Esophagus squamous epithelium (tissue), 5 donors: ENCODE data around the gene AMPD1. TPM values are rescaled to one million over a fixed set of nuclear protein-coding genes. Genes with fewer than 3 reads are reported as not detected.

ENCODE experiments used
- DNase-seq: peaks from one replicate; lab custom pipeline; 2025; lab: John Stamatoyannopoulos, UW
- H3K27ac ChIP-seq, 4 donors: fragments of 200-600 bp; sonication (generic); one replicate each; pipeline ENCODE4 v1.5.1; 2016 to 2019; ENCODE audit warnings: mild to moderate bottlenecking in 1 of 4
- H3K27me3 ChIP-seq, 4 donors: fragments of 200-600 bp; sonication (generic); 1 replicate in 3 of 4; 2 replicates in 1 of 4; pipeline versions ENCODE4 v1.5.1 to v1.6.0; 2017 to 2021; ENCODE audit warnings: antibody characterized with exemption in 1 of 4
- H3K36me3 ChIP-seq, 3 donors: fragments of 200-600 bp; sonication (generic); one replicate each; pipeline ENCODE4 v1.5.1; 2016 to 2019
- H3K4me1 ChIP-seq, 3 donors: fragments of 200-600 bp; sonication (generic); one replicate each; pipeline ENCODE4 v1.5.1; 2017 to 2019
- H3K4me3 ChIP-seq, 4 donors: fragments of 200-600 bp; sonication (generic); 1 replicate in 3 of 4; 2 replicates in 1 of 4; pipeline ENCODE4 v1.5.1; 2016 to 2019; ENCODE audit warnings: mild to moderate bottlenecking in 2 of 4, moderate library complexity in 1 of 4
- H3K9me3 ChIP-seq, 3 donors: fragments of 200-600 bp; sonication (generic); one replicate each; pipeline ENCODE4 v1.5.1; 2016 to 2019
- POLR2A ChIP-seq, 4 donors: fragments of 450-650 bp; IDR thresholded peaks; one replicate each; pipeline ENCODE4 v1.6.1; 2017; ENCODE audit warnings: antibody characterized with exemption in 4 of 4, mild to moderate bottlenecking in 4 of 4, moderate library complexity in 3 of 4
- WGBS, 2 donors: methylation state at CpG; one replicate each; pipeline ENCODE4 v1.1.5; 2018; 5-methylcytosine and 5-hydroxymethylcytosine counted together
- intact Hi-C: fragments of 100-400 bp; cut with DNase I; formaldehyde crosslinking; loops from one replicate; pipeline ENCODE4 v1.15.0; 2022
- total RNA-seq, 4 donors: library from RNA; depleted of rRNA; stranded (reverse); fragments of >200 nt; gene quantifications; one replicate each; pipeline ENCODE4 v1.1.0, GENCODE V29; 2016
- TF ChIP-seq, protein P1 (sequence below), 6 experiments: fragments of 450-650 bp in 4 of 6; fragments of 200-600 bp in 2 of 6; sonication (generic) in 2 of 6; IDR thresholded peaks; one replicate each; pipeline ENCODE4 v1.5.1; 2016 to 2019; ENCODE audit warnings: antibody characterized with exemption in 6 of 6, mild to moderate bottlenecking in 4 of 6, moderate library complexity in 4 of 6
- donor health status: DM: yes; HTN: yes; CAD: no.

Gene AMPD1
- total RNA-seq, result under 1 TPM in 2 of 4 donors, not detected in 2; 0.32 to 0.57 TPM

DNA sequence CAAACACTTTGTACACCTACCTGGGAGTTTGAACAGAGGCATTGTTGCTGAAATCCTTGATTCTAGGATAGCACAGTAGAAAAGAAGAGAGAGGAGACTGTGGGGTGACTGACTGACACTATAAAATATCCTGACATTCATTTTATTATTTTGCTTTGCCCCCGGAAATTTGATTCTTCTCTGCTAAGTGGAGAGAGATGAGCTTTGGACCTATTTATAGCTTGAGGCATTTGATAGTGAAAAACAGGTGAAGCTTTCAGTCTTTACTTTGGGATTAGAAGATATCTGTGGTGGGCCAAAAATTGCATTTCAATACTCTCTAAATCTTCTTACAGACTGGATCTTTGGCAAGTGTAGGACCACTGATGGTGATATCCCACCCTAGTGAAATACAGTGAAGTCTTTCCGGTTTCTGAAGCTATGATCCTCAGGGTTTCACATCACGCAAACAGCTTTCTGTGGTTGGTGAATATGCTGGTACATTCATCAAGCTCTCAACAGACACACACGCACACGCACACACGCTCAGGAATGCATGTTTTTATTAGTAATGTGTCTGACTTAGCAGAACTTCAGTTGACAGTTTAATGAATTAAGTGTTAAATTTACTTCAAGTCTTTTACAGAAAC lies at the start of gene AMPD1:
AMPD1 (minus strand) TSS at position 117 of the 629 bp plus-strand sequence; CDS start at position 42, 75 bp downstream.
- no peak for DNase-seq
- Histone ChIP-seq H3K4me3 (no peak within 1 kb of the TSS), H3K9me3 (no peaks in the 10 kb centered on the region), H3K27ac (no peak within 1 kb of the TSS), H3K27me3 (no peaks in the 10 kb centered on the region), H3K4me1 (no peaks in the 10 kb centered on the region), H3K36me3 (no peaks in the 10 kb centered on the region)
- TF ChIP-seq POLR2A (IDR thresholded peaks at IDR 0.05), result no peak
- TF ChIP-seq, protein P1, sequence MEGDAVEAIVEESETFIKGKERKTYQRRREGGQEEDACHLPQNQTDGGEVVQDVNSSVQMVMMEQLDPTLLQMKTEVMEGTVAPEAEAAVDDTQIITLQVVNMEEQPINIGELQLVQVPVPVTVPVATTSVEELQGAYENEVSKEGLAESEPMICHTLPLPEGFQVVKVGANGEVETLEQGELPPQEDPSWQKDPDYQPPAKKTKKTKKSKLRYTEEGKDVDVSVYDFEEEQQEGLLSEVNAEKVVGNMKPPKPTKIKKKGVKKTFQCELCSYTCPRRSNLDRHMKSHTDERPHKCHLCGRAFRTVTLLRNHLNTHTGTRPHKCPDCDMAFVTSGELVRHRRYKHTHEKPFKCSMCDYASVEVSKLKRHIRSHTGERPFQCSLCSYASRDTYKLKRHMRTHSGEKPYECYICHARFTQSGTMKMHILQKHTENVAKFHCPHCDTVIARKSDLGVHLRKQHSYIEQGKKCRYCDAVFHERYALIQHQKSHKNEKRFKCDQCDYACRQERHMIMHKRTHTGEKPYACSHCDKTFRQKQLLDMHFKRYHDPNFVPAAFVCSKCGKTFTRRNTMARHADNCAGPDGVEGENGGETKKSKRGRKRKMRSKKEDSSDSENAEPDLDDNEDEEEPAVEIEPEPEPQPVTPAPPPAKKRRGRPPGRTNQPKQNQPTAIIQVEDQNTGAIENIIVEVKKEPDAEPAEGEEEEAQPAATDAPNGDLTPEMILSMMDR (IDR thresholded peaks at IDR 0.05), result no peak
- intact Hi-C loops, result no loop called here
- 56 to 71% methylated on average over 6 of the region's 6 CpGs for WGBS, 2 donors

DNA sequence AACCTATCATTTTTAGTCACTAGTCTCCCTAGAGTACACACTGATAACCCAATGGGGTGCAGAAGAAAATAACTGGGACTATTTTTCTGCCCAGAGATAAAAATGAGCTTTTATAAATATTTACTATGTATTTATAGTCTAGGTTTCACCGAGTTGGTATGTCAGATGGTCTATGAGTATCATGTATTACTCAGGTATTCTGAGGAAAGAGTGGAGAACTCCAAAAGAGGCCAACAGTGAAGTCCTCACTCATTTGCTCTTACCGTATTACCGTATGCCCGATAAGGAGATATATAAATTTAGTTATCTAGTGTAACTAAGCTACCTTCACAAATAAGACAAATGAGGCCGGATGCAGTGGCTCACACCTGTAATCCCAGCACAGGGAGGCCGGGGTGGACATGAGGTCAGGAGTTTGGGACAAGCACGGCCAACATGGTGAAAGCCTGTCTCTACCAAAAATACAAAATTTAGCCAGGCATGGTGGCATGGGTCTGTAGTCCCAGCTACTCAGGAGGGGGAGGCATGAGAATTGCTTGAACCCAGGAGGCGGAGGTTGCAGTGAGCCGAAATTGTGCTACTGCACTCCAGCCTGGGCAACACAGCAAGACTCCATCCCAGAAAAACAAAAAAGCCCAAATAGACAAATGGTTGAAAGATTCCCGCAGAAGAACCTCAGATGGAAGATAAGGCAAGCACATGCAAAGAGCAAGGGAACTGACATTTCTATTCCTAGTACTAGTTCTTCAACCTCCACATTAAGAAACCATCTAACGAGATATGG lies 46.8 kb upstream of the AMPD1 start:
- Histone ChIP-seq H3K27ac (no peak overlapping the region), H3K27me3 (no peaks in the 10 kb centered on the region), H3K9me3 (no peaks in the 10 kb centered on the region), H3K4me3 (no peak overlapping the region), H3K4me1 (peaks cover 0 to 15% (median 2%) of the 10 kb centered on the region in 3 donors), H3K36me3 (peaks cover 0 to 99% (median 3%) of the 10 kb centered on the region in 3 donors)
- WGBS, 2 donors, result 89 to 92% methylated on average over 9 to 11 of the region's 11 CpGs
- intact Hi-C loops, result no loop called here
- TF ChIP-seq POLR2A (IDR thresholded peaks at IDR 0.05), result no peak
- TF ChIP-seq, protein P1 (IDR thresholded peaks at IDR 0.05), result no peak
- no peak for DNase-seq

DNA sequence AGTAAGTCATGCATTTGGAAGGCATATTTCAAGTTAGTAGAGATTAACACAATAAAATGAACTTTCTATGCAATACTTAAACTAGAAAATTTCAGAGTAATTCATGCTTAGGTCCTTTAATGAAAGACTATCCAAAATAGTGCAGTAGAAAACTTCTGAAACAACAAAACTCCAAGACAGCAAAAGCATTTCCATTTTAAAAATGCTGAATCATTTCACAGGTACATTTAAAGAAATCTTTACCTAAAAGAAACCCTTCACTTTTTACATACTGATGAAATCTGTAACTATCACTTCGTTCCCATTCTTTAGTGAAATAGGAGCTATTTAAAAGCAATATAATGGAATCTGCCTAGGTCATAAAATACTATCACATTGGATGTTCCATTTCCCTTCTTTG lies 45.0 kb upstream of the AMPD1 start:
- Histone ChIP-seq H3K27ac (no peak overlapping the region), H3K4me1 (peaks cover 0 to 8% (median 2%) of the 10 kb centered on the region in 3 donors), H3K9me3 (no peaks in the 10 kb centered on the region), H3K4me3 (no peak overlapping the region), H3K36me3 (peaks cover 0 to 99% (median 18%) of the 10 kb centered on the region in 3 donors), H3K27me3 (no peaks in the 10 kb centered on the region)
- TF ChIP-seq, protein P1 (IDR thresholded peaks at IDR 0.05), result no peak
- TF ChIP-seq POLR2A (IDR thresholded peaks at IDR 0.05), result no peak
- WGBS, 2 donors, result 91 to 95% methylated on average over 1 of the region's 1 CpG
- intact Hi-C loops, result no loop called here
- no peak for DNase-seq

DNA sequence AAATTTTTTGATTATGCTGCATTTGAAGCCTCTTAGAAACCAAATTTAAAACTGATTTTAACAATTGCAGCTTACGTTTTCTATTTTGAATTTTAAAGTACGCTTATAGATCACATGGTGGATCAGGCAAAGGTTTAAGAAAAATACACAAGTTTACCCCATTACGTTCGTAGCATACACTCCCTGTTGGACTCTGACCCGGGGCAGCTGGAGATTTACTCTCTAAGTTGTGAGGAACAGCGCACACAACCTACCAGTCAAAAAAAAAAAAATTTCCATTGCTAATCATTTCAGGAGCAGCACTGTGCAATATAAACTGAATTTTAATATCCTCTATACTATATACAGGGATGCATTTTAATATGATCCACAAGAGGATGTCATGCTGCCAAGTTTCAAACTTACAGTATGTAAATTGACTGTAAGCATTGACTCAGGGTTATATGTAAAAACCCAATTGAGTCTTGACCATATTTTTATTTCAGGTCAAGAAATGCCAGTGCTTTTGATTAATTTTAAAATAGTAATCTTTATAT lies 42.0 kb upstream of the AMPD1 start:
- H3K9me3 ChIP-seq, result no peaks in the 10 kb centered on the region
- no peak overlapping the region for H3K4me3 ChIP-seq
- no peaks in the 10 kb centered on the region for H3K4me1 ChIP-seq
- WGBS, 2 donors, result 96 to 98% methylated on average over 6 of the region's 6 CpGs
- TF ChIP-seq POLR2A (IDR thresholded peaks at IDR 0.05), result no peak
- TF ChIP-seq, protein P1 (IDR thresholded peaks at IDR 0.05), result no peak
- no peaks in the 10 kb centered on the region for H3K27me3 ChIP-seq
- peaks cover 0 to 99% (median 32%) of the 10 kb centered on the region in 3 donors for H3K36me3 ChIP-seq
- DNase-seq, result no peak
- H3K27ac ChIP-seq, result no peak overlapping the region
- intact Hi-C loops, result no loop called here

DNA sequence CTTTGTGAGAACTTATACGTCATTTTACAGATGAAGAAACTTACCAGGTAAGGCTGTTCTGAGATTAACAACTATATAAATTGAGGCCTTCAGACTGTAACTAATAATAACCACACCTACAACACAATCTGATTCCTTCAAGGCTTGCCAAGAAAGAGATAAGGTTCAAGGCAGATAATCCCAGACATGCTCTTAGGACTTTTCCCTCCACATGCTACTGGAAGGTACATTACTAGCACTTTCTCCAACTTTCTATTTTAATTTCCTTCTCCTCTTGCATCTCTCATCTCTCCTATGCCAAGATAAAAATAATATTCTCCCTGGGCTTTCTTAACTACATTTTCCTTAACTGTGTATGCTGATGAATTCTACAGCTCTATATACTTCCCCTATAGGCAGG lies 40.1 kb upstream of the AMPD1 start:
- no peak for DNase-seq
- Histone ChIP-seq H3K9me3 (no peaks in the 10 kb centered on the region), H3K27ac (no peak overlapping the region), H3K4me3 (no peak overlapping the region), H3K36me3 (peaks cover 0 to 99% (median 38%) of the 10 kb centered on the region in 3 donors), H3K4me1 (no peaks in the 10 kb centered on the region), H3K27me3 (no peaks in the 10 kb centered on the region)
- 83 to 95% methylated on average over 1 of the region's 1 CpG for WGBS, 2 donors
- no peak for TF ChIP-seq POLR2A (IDR thresholded peaks at IDR 0.05)
- TF ChIP-seq, protein P1 (IDR thresholded peaks at IDR 0.05), result no peak
- intact Hi-C loops, result no loop called here
